Measurements from ENCODE around the gene ACTR5.
A peak's percentile ranks its signal among the peaks of the same experiment; 100 is the strongest.

The ACTR5 gene

DNA sequence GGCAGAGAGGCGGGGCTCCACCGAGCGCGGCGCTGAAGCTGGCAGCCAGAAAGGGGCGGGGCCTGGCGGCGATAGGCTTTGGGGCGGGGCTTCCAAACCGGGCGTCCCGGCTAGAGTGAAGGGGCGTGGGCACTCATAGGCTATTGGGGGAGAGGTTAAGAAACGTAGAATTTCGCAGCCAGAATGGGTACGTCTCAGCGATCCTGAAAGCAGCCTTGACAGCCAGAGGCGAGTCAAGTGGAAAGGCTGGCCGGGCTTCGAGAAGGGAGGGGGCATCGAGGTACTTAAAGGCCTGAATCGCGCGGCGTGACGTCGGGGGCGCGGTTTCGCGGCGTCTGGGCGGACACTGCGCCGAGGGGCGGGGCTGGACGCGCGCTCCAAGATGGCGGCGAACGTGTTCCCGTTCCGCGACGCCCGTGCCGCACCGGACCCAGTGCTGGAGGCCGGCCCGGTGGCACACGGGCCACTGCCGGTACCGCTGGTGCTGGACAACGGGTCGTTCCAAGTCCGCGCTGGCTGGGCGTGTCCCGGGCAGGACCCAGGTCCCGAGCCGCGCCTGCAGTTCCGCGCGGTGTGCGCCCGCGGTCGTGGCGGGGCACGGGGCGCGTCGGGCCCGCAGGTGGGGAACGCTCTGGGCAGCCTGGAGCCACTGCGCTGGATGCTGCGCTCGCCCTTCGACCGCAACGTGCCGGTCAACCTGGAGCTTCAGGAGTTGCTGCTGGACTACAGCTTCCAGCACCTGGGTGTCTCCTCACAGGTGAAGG lies at the start of gene ACTR5:
TSS of gene ACTR5 (plus strand) at position 364 of the 764 bp plus-strand sequence. CDS start at position 383, 19 bp downstream.
- peak; percentile 83 for DNase-seq (ENCODE audit: low spot score)

DNA sequence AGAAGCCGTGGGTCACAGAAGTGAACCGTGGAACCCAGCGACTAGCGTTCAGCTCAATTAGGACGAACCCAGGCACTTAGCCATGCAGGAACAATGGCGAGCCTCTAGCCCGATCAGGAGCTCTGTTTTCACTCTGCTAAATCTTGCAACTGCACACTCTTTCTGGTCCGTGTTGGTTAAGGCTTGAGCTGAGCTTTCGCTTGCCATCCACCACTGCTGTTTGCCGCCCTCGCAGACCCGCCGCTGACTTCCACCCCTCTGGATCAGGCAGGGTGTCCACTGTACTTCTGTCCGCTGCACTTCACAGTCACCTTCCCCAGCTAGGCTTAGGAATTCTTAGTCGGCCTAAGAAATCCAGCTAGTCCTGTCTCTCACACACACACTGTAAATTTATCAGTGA lies 49.7 kb upstream of the ACTR5 start:
- no peak for DNase-seq (ENCODE audit: low spot score)

DNA sequence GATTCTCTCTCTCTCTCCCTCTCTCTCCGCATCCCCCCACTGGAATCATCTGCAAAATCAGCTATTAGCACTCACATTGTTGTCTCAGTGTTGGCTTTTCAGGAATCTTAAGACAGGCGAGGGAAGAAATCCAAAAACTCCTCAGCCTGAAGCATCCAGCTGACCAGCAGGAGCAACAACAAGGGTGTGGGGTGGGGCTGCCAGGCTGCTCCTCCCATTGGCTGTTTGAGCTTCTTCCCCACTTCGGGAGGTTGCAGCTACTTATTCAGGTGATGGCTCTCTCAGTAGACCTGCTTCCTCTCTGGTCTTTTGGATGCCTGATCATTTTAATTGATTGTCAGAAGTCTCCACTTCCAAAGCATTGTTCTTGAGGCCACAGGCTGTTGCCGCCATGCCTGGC lies 48.1 kb upstream of the ACTR5 start:
- no peak for DNase-seq (ENCODE audit: low spot score)

DNA sequence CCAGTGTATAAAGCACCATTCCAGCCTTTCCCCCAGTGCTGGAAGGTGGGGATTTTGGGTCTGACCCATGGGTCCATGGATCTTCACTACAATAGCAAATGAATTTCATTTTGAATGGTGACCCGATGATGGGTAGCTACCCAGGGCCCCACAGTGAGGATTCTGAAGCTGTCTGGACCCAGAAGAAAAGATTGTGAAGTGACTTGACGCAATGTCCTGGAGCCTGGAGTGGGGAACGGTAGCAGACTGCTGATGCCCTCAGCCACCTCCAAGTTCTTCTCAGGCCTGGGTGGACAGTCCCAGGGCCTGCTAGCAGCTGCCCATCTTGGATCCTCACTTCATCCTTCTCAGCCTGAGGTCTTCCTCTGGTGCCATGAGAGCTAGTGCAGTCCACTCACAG lies 47.3 kb upstream of the ACTR5 start:
- DNase-seq (ENCODE audit: low spot score): no peak

DNA sequence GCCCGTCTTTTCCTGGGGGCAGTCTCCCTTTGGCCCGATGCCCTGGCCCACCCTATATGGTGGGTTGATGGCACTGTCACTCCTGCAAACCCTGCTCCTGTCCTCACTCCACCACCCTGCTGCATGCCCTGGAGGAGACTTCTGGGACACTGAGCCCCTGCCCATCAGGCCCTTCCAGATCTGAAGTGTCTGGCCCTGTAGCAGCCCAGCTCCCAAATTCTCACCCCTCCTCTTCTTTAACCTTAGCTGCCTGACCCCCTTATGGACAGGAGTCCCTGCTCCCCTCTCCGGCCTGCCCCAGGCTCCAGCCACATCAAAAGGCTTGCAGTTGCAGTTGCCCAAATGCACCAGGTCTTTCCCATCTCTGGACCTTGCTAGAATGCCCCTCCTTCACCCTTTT lies 44.7 kb upstream of the ACTR5 start:
- DNase-seq (ENCODE audit: low spot score): no peak

DNA sequence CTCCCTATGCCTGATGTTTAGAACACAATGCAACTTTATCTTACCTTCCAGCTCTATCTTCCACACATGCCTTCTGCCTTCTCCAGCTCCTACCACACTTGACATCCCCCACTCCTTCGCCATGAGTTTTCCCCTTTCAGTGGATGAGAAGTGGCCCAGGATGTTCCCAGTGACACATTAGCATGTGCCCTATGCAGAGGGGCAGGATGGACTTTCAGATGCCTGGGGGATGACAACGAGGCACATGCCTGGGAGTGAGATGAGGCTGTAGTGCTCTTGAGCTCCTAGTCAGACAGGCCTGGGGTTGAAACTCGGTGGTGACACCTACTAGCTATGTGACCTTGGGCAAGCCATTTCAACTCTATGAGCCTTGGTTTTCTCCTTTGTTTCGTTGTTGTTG lies 44.1 kb upstream of the ACTR5 start:
- no peak for DNase-seq (ENCODE audit: low spot score)

DNA sequence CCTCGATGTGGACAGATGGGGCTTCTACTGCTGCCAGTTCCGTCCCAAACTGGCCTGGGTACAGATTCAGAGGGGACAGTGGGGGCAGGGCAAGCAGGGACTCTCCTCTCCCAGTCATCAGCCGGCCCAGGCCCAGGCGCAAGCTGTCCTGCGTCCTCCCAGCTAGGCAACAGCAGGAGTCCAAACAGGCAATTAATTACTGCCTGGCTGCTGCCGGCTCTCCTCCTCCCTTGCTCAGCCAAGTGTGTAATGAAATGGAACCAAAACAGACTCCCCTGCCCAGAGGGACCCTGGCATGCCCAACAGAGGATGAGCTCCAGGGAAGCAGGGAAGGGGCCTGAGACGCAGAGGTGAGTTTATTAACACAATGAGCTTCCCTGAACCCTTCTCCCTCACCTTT lies 41.8 kb upstream of the ACTR5 start:
- DNase-seq (ENCODE audit: low spot score): no peak

DNA sequence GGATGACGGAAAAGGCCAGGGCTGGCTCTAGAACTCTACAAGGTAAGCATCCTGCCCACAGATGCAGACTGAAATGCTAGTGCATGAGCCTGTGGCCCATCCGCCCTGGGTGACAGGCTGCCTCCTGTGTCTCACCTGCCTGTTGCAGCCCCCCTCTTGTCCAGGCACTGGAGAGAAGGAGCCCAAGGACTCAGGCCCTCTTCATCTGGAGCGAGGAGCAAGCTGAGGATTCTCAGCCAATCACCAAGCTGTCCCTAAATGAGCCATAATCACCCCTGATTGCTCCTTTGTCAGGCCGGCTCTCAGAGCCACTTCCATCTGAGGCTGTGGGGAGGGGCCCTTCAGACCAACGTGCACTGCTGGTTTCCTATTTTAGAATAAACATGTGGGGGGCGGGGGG lies 34.0 kb upstream of the ACTR5 start:
- no peak for DNase-seq (ENCODE audit: low spot score)

DNA sequence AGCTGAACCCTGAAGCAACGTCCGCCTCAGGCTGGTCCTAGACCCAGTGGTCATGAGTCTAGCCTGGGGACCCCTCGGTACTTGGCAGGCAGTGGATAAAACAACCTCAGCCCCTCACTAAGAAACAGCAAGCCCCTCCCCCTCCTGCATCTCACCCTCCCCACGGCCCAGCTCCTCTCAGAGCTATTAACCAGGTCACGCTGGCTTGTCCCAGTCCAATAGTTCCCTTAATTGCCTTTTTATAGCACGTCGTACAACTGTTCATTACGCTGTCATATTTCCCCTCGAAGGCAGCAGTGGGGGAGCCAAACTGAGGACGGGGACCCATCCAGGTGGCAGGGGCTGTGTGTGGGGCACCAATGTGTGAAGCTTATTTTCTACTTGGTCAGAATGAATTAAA lies 32.6 kb upstream of the ACTR5 start:
- no peak for DNase-seq (ENCODE audit: low spot score)

DNA sequence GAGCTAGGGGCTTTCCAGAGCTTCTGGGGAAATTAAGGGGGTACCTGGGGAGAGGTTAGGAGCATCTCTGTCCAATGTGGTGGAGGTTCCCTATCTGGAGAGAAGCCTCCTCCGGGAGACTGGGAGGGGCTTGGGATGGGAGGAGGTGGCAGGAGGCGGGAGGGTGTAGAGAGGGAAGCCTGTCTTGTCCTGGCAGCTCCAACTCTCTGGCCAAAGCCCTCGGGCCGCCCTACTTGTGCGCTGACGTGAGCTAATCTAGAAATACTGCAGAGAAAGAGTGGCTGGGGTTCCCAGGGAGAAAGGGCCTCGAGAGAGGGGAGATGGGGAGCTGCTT lies 25.6 kb upstream of the ACTR5 start:
- no peak for DNase-seq (ENCODE audit: low spot score)

DNA sequence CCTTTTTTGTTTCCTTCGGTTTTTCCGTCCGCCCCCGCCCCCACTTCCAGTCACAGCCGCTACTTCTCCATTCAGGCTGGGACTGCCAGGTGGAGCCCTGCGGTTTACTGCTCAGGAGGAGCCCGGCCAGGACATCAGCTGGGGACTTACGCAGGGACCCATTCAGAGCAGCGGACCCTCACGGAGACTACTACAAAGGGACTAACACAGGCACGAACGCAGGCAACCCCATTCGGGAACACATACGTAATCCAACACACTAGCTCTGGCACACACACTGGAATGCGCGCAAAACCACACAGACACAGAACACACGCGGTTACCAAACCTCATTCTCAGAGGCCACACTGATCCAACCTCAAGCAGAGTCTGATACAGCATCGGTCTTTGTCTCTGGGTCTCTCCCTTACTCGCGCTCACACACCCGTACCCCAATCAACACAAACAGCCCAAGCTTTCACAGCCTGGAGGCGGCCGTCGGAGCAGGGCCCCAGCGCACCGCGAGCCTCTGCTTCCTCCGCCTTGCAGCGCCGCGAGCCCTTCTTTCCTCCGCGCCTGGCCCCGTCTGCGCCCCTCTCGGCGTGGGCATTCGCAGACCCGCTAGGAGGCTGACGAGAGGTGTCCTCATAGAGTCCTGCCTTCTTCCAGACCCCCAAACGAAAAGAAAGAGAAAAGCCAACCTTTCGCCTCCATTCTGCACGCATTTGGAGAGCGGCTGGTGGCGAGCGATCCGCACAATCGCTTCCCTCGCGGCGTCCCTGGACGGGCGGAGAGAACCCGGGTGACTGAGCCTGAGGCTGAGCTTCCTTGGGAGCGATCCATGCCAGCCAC lies 25.0 kb upstream of the ACTR5 start:
- no peak for DNase-seq (ENCODE audit: low spot score)

DNA sequence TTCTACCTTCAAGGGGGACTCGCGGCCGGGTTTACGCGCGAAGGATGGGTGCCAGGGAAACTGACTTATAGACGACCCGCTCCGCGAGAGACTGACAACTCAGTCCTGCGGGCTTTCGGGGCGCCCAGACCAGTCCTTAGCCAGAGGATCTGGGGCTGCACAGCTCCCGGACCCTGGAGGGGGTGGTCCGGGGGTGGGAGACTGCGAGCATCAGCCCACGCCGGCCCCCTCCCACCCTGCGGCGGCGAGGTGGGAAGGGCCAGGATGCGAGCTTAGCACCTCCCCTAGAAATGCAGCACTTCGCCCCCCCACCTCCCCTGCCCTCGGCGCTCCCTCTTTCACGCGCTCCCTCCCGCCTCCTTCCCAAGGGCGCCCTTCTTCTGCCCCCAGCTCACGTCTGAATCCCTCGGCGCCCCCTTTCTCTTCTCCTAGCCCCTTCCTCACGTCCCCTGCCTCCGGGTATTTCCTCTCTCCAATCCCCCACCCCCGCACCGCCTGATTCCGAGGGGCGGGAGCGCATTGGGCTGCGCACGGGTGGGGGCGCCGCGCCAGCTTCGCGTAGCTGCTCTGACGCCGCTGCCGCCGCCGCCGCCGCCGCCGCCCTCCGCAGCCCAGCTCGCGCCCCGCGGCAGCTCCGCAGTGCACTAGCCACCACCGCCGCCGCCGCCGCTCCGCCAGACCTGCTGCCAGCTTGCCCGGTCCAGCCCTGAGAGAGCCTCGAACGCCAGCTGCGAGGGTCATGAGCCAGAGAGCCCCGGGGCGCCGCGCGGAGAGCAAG lies 24.2 kb upstream of the ACTR5 start, which contains the start of gene SLC32A1:
TSS of gene SLC32A1 (plus strand) at position 639 of the 778 bp plus-strand sequence. CDS start 239 bp downstream, outside the sequence.
- DNase-seq (ENCODE audit: low spot score): no peak

DNA sequence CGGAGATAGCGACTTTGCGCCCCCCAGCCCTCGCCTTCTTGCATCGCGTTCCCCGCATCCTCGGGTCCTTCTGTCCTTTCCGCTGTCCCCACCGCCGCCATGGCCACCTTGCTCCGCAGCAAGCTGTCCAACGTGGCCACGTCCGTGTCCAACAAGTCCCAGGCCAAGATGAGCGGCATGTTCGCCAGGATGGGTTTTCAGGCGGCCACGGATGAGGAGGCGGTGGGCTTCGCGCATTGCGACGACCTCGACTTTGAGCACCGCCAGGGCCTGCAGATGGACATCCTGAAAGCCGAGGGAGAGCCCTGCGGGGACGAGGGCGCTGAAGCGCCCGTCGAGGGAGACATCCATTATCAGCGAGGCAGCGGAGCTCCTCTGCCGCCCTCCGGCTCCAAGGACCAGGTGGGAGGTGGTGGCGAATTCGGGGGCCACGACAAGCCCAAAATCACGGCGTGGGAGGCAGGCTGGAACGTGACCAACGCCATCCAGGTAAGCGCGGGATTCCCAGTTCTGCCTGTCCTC lies 23.6 kb upstream of the ACTR5 start:
- DNase-seq (ENCODE audit: low spot score): no peak

DNA sequence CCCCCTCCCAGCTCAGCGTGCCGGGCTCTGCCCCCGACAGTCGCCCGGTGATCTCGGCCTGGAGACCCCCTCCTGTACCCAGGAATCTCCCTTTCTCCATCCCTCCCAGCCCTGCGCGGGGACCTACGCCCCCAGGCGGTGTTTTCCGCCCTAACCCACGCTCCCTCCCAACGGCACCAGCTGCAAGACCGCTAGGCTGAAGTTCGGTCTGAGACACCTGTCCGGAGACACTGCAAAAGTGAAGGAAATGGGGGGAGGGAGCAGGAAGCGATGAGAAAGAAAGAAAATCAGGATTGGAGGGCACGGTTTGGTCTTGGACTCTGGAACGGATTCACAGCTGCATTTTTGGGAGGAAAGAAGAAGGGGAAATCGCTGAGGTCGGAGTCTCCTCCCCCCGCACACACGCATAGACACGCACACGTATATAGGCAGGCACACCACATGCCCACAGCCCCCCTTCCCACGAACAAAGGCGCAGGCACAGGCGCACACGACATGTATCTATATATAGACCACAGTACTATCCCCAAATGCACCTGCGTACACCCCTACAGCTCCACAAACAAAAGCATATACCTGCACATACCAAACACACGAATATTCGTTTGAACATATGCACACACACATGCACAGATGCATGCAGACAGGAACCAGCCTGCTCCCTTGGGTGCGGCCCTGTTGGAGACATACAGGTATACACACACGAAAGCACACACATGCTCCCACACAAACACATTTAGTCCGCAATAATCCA lies 22.9 kb upstream of the ACTR5 start:
- DNase-seq (ENCODE audit: low spot score): no peak

DNA sequence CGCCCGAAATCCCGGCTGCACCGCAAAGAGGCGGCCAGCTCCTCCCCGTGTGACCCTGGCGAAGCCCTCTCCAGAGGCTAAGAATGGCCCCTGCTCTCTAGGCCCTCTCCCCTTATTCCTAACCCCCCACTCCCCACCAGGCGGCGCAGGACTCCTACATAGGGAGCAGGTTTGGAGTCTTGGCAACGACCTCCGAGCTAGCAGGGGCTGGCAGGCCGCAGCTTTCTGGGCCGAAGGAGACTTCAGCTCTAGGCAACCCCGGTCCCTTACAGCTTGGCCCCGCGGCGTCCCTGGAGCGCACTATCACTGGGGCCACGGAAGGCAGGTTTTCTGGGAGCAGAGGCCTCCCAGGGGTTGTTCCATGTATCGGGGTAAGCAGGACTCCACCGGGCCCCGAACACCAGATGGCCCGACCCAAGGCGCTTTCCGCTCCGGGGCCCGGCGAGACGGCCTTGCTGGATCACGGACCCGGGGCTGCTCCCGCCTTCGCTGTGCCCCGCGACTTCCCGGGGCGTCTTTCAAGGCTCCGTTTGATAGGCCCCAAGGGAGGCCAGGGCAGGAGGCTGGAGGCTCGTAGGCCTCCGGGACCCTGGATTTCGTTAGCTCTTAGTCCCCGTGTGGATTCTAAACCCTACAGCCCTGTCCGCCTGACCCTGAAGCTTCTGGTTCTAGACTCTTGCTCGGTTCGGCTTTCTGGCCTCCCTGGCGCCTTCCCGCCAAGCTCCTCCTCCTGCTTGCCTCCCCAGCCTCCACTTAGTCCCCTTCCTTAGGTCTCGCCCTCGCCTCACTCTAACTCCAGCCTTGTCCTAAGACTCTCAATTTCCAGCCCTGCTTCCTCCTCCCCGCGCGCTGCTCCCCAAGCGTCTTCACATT lies 22.1 kb upstream of the ACTR5 start:
- peak; percentile 68 for DNase-seq (ENCODE audit: low spot score)

DNA sequence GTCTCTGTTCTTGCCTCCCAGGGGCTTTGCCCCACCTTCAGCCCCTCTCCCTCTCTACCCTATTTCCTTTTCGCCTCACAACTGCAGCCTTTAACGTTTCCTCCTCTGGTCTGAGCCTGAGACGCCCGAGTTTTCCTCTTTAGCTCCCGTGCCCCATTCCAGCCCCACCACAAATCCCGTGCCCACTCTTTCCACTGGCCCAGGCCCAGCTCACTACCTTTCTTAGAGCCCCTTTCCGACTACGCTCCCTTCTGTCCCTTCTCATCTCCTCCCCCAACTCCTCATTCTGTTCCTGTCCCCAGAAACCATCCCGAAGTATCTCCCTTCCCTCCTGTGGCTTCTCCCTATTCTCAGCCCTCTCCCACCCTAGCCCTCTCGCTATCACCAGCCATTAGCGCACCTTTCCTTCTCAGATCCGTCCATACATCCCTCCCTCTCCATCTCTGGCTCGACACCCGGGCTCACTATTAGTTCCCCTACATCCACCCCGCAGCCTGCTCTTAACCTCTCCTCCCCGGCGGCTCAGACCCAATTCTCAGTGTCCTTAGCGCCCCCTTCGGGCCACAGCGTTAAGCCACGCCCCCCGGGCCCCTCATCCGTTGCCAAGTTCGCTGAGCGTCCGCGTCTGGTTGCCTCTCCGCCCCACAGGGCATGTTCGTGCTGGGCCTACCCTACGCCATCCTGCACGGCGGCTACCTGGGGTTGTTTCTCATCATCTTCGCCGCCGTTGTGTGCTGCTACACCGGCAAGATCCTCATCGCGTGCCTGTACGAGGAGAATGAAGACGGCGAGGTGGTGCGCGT lies 21.3 kb upstream of the ACTR5 start:
- peak; percentile 37 for DNase-seq (ENCODE audit: low spot score)

DNA sequence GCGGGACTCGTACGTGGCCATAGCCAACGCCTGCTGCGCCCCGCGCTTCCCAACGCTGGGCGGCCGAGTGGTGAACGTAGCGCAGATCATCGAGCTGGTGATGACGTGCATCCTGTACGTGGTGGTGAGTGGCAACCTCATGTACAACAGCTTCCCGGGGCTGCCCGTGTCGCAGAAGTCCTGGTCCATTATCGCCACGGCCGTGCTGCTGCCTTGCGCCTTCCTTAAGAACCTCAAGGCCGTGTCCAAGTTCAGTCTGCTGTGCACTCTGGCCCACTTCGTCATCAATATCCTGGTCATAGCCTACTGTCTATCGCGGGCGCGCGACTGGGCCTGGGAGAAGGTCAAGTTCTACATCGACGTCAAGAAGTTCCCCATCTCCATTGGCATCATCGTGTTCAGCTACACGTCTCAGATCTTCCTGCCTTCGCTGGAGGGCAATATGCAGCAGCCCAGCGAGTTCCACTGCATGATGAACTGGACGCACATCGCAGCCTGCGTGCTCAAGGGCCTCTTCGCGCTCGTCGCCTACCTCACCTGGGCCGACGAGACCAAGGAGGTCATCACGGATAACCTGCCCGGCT lies 20.6 kb upstream of the ACTR5 start:
- no peak for DNase-seq (ENCODE audit: low spot score)

DNA sequence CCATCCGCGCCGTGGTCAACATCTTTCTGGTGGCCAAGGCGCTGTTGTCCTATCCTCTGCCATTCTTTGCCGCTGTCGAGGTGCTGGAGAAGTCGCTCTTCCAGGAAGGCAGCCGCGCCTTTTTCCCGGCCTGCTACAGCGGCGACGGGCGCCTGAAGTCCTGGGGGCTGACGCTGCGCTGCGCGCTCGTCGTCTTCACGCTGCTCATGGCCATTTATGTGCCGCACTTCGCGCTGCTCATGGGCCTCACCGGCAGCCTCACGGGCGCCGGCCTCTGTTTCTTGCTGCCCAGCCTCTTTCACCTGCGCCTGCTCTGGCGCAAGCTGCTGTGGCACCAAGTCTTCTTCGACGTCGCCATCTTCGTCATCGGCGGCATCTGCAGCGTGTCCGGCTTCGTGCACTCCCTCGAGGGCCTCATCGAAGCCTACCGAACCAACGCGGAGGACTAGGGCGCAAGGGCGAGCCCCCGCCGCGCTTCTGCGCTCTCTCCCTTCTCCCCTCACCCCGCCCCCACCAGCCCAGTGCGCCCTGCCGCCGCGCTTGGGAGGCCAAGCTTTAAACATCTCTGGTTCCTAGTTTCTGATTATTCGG lies 20.0 kb upstream of the ACTR5 start:
- DNase-seq (ENCODE audit: low spot score): no peak
